ENCODE data around the gene TMEM131L. TPM values are rescaled to one million over a fixed set of nuclear protein-coding genes. Genes with fewer than 3 reads are reported as not detected.

Gene TMEM131L
- total RNA-seq, 2 experiments from 2014 or later, result 37.6 to 41.6 TPM

GRCh38 chr4:153645183-153645582, 179.0 kb downstream of the TMEM131L start:
- peak; percentile 52 for DNase-seq

DNA sequence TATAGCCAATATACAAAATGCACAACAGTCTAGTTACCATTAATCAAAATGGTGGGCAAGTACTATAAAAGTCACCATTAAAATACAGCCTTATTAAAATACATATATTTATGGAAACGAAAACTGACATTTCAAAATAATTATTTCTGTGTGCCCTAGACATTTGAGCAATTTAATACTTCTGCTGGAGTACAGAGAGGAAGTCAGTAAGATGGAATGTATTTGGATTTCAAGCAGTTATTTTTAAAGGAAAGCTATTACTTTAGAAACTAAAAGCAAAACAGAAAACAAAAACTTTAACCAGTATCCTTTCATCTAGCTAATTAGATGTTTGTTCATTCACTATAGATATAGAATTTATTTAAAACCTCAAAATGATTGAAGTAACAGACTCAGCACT, 180.1 kb downstream of the TMEM131L start:
- Mint-ChIP-seq H3K36me3 (ENCODE audit: low read depth) (no peaks in the 10 kb centered on the region), H3K4me3 (no peak overlapping the region), H3K9me3 (peaks cover 3% of the 10 kb centered on the region), H3K4me1 (ENCODE audit: low read depth) (peaks cover 27% of the 10 kb centered on the region), H3K27me3 (ENCODE audit: low read depth) (no peaks in the 10 kb centered on the region), H3K27ac (no peak overlapping the region)
- intact Hi-C loops (cut with micrococcal nuclease), result loop anchor here (10.0 kb wide), 1 partner anchor 421 kb away; no protein-coding TSS in a partner anchor
- DNase-seq, result no peak
- CTCF ChIA-PET, result interaction anchor here (1.0 to 6.5 kb wide), 5 partner anchors 11 to 360 kb away, joined by 3 to 49 read pairs (median 19); partner anchors contain the start of gene MND1

More at GRCh38 chr4:153645183-153645582, 179.0 kb downstream of the TMEM131L start:
- CTCF ChIA-PET, result interaction anchor here (0.6 to 4.5 kb wide), 12 partner anchors 8 to 500 kb away, joined by 3 to 65 read pairs (median 14); partner anchors contain the start of gene MND1
- H3K9me3 Mint-ChIP-seq, result peaks cover 3% of the 10 kb centered on the region
- H3K4me1 Mint-ChIP-seq (ENCODE audit: low read depth), result peaks cover 18% of the 10 kb centered on the region
- intact Hi-C loops (cut with micrococcal nuclease), result loop anchor here (1.0 to 10.0 kb wide), 2 partner anchors 105 to 420 kb away; no protein-coding TSS in a partner anchor
- H3K36me3 Mint-ChIP-seq (ENCODE audit: low read depth), result no peaks in the 10 kb centered on the region
- H3K27me3 Mint-ChIP-seq (ENCODE audit: low read depth), result no peaks in the 10 kb centered on the region
- no peak overlapping the region for H3K27ac Mint-ChIP-seq
- H3K4me3 Mint-ChIP-seq, result no peak overlapping the region

- no peaks in the 10 kb centered on the region for H3K27me3 Mint-ChIP-seq (ENCODE audit: low read depth)
- peaks cover 31% of the 10 kb centered on the region for H3K4me1 Mint-ChIP-seq (ENCODE audit: low read depth)
- no peaks in the 10 kb centered on the region for H3K36me3 Mint-ChIP-seq (ENCODE audit: low read depth)
- H3K27ac Mint-ChIP-seq, result no peak overlapping the region
- intact Hi-C loops (cut with micrococcal nuclease), result loop anchor here (10.0 kb wide), 1 partner anchor 422 kb away; no protein-coding TSS in a partner anchor
- peaks cover 3% of the 10 kb centered on the region for H3K9me3 Mint-ChIP-seq
- no peak overlapping the region for H3K4me3 Mint-ChIP-seq
- DNase-seq, result no peak
- CTCF ChIA-PET, result interaction anchor here (1.0 to 6.5 kb wide), 5 partner anchors 12 to 359 kb away, joined by 3 to 49 read pairs (median 4); partner anchors contain the start of gene MND1
Observed at GRCh38 chr4:153646978-153647377, 180.8 kb downstream of the TMEM131L start.

GRCh38 chr4:153647975-153648374, 181.8 kb downstream of the TMEM131L start:
- Mint-ChIP-seq H3K4me1 (ENCODE audit: low read depth) (peaks cover 34% of the 10 kb centered on the region), H3K4me3 (no peak overlapping the region), H3K36me3 (ENCODE audit: low read depth) (no peaks in the 10 kb centered on the region), H3K9me3 (peaks cover 3% of the 10 kb centered on the region), H3K27me3 (ENCODE audit: low read depth) (no peaks in the 10 kb centered on the region), H3K27ac (no peak overlapping the region)
- intact Hi-C loops (cut with micrococcal nuclease), result loop anchor here (10.0 kb wide), 1 partner anchor 423 kb away; no protein-coding TSS in a partner anchor
- no peak for DNase-seq
- CTCF ChIA-PET, result interaction anchor here (0.6 to 6.5 kb wide), 10 partner anchors 13 to 565 kb away, joined by 3 to 49 read pairs (median 4); partner anchors contain the start of gene MND1

GRCh38 chr4:153649572-153649991, 183.4 kb downstream of the TMEM131L start:
- Mint-ChIP-seq H3K27me3 (ENCODE audit: low read depth) (no peaks in the 10 kb centered on the region), H3K36me3 (ENCODE audit: low read depth) (no peaks in the 10 kb centered on the region)
- DNase-seq, result peak; percentile 44

DNA sequence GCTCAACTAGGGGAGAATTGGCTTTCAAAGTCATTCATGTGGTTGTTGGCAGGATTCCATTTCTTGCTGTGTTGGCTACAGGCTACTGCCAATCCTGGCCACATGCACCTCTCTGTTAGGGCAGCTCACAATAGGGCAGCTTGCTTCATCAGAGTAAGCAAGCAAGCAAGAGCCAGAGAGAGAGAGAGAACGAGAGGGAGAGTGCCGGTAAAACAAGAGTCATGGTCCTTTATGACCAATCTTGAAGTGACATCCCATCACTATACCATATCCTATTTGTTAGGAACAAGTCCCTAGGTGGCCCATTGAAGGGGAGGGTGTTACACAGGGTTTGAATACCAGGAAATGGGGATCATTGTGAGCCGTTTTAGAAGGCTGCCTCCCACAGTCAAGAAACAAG, 185.0 kb downstream of the TMEM131L start:
- H3K27me3 Mint-ChIP-seq (ENCODE audit: low read depth), result no peaks in the 10 kb centered on the region

More at GRCh38 chr4:153649572-153649991, 183.4 kb downstream of the TMEM131L start:
- H3K4me3 Mint-ChIP-seq, result no peak overlapping the region
- intact Hi-C loops (cut with micrococcal nuclease), result loop anchor here (1.0 to 10.0 kb wide), 2 partner anchors 425 to 506 kb away; no protein-coding TSS in a partner anchor
- CTCF ChIA-PET, result interaction anchor here (0.7 to 6.5 kb wide), 23 partner anchors 10 to 519 kb away, joined by 3 to 49 read pairs (median 4); partner anchors contain the start of gene MND1
- H3K27ac Mint-ChIP-seq, result no peak overlapping the region
- peaks cover 3% of the 10 kb centered on the region for H3K9me3 Mint-ChIP-seq
- peaks cover 32% of the 10 kb centered on the region for H3K4me1 Mint-ChIP-seq (ENCODE audit: low read depth)

GRCh38 chr4:153651587-153651986, 185.4 kb downstream of the TMEM131L start:
- intact Hi-C loops (cut with micrococcal nuclease), result loop anchor here (1.0 to 5.0 kb wide), 5 partner anchors 33 to 536 kb away; partner anchors contain the start of gene TLR2
- H3K4me1 Mint-ChIP-seq (ENCODE audit: low read depth), result peaks cover 33% of the 10 kb centered on the region
- peak; percentile 83 for DNase-seq
- CTCF ChIA-PET, result interaction anchor here (0.6 to 6.5 kb wide), 7 partner anchors 8 to 565 kb away, joined by 3 to 49 read pairs (median 5); partner anchors contain the start of gene MND1
- peak overlapping the region; percentile 7 for H3K4me3 Mint-ChIP-seq
- peak overlapping the region; percentile 85 for H3K27ac Mint-ChIP-seq
- no peaks in the 10 kb centered on the region for H3K9me3 Mint-ChIP-seq
- no peaks in the 10 kb centered on the region for H3K27me3 Mint-ChIP-seq (ENCODE audit: low read depth)
- H3K36me3 Mint-ChIP-seq (ENCODE audit: low read depth), result no peaks in the 10 kb centered on the region

More for the DNA sequence above, 185.0 kb downstream of the TMEM131L start:
- intact Hi-C loops (cut with micrococcal nuclease), result loop anchor here (1.0 to 5.0 kb wide), 5 partner anchors 33 to 536 kb away; partner anchors contain the start of gene TLR2
- Mint-ChIP-seq H3K9me3 (no peaks in the 10 kb centered on the region), H3K4me3 (peak overlapping the region; percentile 7), H3K27ac (peak overlapping the region; percentile 85), H3K36me3 (ENCODE audit: low read depth) (no peaks in the 10 kb centered on the region), H3K4me1 (ENCODE audit: low read depth) (peaks cover 33% of the 10 kb centered on the region)
- CTCF ChIA-PET, result interaction anchor here (0.5 to 6.5 kb wide), 8 partner anchors 8 to 312 kb away, joined by 3 to 49 read pairs (median 4); partner anchors contain the start of gene MND1
- DNase-seq, result peak; percentile 26

GRCh38 chr4:153652051-153652784, 186.1 kb downstream of the TMEM131L start:
- Mint-ChIP-seq H3K4me1 (ENCODE audit: low read depth) (peaks cover 33% of the 10 kb centered on the region), H3K9me3 (no peaks in the 10 kb centered on the region), H3K4me3 (no peak overlapping the region), H3K36me3 (ENCODE audit: low read depth) (no peaks in the 10 kb centered on the region), H3K27ac (peak overlapping the region; percentile 85), H3K27me3 (ENCODE audit: low read depth) (no peaks in the 10 kb centered on the region)
- CTCF ChIA-PET, result interaction anchor here (0.6 to 6.5 kb wide), 7 partner anchors 9 to 566 kb away, joined by 3 to 49 read pairs (median 5); partner anchors contain the start of gene MND1
- DNase-seq, result peak; percentile 52
- intact Hi-C loops (cut with micrococcal nuclease), result loop anchor here (5.0 kb wide), 1 partner anchor 405 kb away; no protein-coding TSS in a partner anchor

GRCh38 chr4:153655002-153655541, 188.9 kb downstream of the TMEM131L start:
- Mint-ChIP-seq H3K27me3 (ENCODE audit: low read depth) (no peaks in the 10 kb centered on the region), H3K9me3 (no peaks in the 10 kb centered on the region), H3K36me3 (ENCODE audit: low read depth) (no peaks in the 10 kb centered on the region), H3K4me3 (no peak overlapping the region), H3K27ac (peak overlapping the region; percentile 1), H3K4me1 (ENCODE audit: low read depth) (peaks cover 24% of the 10 kb centered on the region)
- CTCF ChIA-PET, result interaction anchor here (0.6 kb wide), 2 partner anchors 19 to 115 kb away, joined by 3 to 5 read pairs; no protein-coding TSS in a partner anchor
- intact Hi-C loops (cut with micrococcal nuclease), result no loop called here
- DNase-seq, result no peak

DNA sequence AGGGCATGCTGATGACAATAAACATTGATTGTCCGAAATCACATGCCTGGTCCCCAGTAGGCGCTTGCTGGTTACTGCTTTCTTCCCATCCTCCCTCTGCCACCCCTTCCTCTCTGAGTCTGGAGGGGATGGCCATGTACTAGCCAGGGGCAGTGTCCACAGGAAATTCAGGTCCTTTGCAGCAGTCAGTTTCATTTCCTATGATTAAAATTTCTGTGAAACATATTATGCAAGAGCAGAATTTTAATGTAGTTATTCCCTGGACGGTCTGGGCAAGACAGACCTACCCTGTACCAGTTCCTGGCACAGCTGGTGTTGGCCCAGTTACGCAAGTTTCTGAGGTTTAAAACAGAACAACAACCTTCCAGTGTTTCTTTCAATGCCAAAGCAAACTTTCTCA, 189.8 kb downstream of the TMEM131L start:
- Mint-ChIP-seq H3K4me3 (no peak overlapping the region), H3K4me1 (ENCODE audit: low read depth) (peaks cover 19% of the 10 kb centered on the region), H3K27ac (no peak overlapping the region), H3K27me3 (ENCODE audit: low read depth) (no peaks in the 10 kb centered on the region), H3K9me3 (no peaks in the 10 kb centered on the region), H3K36me3 (ENCODE audit: low read depth) (no peaks in the 10 kb centered on the region)
- intact Hi-C loops (cut with micrococcal nuclease), result no loop called here
- DNase-seq, result no peak
- CTCF ChIA-PET, result no interaction called here

- no peaks in the 10 kb centered on the region for H3K36me3 Mint-ChIP-seq (ENCODE audit: low read depth)
- H3K9me3 Mint-ChIP-seq, result peaks cover 2% of the 10 kb centered on the region
- H3K27me3 Mint-ChIP-seq (ENCODE audit: low read depth), result no peaks in the 10 kb centered on the region
- no peak overlapping the region for H3K27ac Mint-ChIP-seq
- CTCF ChIA-PET, result interaction anchor here (0.6 kb wide), 1 partner anchor 263 kb away, joined by 3 read pairs; no protein-coding TSS in a partner anchor
- H3K4me3 Mint-ChIP-seq, result no peak overlapping the region
- no peak for DNase-seq
- intact Hi-C loops (cut with micrococcal nuclease), result no loop called here
- H3K4me1 Mint-ChIP-seq (ENCODE audit: low read depth), result no peaks in the 10 kb centered on the region
Observed at GRCh38 chr4:153661215-153661822, 195.2 kb downstream of the TMEM131L start.
